ENCODE measurements around the gene PRSS12.
"Not testable (repeated sequence)": the region's sequence is repeated elsewhere in the genome, so short reads cannot be mapped to it uniquely, and the experiment has no call there.

Gene PRSS12

DNA sequence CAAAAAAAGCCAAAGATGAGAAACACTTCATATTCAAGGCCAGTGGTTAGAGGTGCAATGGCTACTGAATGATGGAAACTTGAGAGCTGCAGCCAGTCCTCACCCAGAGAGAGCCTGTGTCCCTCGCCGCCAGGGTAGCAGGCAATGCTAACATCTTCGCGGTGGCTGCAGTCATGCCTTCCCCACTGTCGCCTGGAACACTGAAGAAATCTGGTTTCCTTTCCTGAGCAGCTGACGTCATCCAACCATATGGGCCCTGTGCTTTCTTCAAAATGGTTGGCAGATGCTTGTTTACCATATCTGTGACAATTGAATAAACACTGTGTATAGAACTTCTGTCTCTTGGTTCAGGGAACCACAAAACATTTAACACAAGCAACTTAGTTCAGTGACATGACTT, 39.7 kb downstream of the PRSS12 start:
- DNase-seq (ENCODE audit: low read depth) = no peak
- H3K4me3 ChIP-seq (ENCODE audit: low read depth, low read length) = no peak overlapping the region
- TF ChIP-seq, protein P1, sequence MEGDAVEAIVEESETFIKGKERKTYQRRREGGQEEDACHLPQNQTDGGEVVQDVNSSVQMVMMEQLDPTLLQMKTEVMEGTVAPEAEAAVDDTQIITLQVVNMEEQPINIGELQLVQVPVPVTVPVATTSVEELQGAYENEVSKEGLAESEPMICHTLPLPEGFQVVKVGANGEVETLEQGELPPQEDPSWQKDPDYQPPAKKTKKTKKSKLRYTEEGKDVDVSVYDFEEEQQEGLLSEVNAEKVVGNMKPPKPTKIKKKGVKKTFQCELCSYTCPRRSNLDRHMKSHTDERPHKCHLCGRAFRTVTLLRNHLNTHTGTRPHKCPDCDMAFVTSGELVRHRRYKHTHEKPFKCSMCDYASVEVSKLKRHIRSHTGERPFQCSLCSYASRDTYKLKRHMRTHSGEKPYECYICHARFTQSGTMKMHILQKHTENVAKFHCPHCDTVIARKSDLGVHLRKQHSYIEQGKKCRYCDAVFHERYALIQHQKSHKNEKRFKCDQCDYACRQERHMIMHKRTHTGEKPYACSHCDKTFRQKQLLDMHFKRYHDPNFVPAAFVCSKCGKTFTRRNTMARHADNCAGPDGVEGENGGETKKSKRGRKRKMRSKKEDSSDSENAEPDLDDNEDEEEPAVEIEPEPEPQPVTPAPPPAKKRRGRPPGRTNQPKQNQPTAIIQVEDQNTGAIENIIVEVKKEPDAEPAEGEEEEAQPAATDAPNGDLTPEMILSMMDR (IDR thresholded peaks at IDR 0.05; ENCODE audit: control insufficient read depth, extremely low read depth, insufficient read depth) = no peak

DNA sequence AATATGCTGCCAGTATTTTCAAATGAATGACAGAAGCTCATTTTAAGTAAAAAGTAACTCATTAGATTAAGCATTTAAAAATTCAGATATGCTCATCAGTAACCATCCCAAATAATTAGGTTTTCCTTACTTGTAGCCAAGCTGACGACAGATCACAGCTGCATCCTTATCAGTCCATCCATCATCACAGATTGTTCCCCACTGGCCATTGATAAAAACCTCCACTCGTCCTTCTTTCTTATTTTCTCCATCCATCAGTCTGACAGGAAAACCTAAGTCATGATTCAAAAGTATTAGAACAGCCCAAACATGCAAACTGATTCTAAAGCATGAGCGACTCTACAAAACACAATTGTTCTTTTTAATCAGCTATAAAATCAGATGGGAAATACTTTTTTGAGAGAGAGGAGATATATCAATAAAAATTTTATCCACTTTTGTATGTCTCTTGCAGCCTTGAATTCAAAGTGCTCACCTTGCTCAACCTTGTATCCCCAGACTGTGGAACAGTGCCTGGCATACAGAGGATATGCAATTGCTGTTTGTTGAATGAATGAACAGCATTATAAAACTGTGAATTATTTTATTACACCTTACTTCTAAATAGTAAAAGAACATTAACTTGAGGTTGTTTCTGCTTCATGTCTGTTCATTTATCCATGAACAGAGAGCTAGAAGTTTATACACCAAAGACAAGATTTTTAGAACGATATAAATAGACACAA, 44.3 kb downstream of the PRSS12 start:
- TF ChIP-seq, protein P1 (IDR thresholded peaks at IDR 0.05; ENCODE audit: control insufficient read depth, extremely low read depth, insufficient read depth) = no peak
- H3K4me3 ChIP-seq (ENCODE audit: low read depth, low read length) = no peak overlapping the region
- DNase-seq (ENCODE audit: low read depth) = no peak

DNA sequence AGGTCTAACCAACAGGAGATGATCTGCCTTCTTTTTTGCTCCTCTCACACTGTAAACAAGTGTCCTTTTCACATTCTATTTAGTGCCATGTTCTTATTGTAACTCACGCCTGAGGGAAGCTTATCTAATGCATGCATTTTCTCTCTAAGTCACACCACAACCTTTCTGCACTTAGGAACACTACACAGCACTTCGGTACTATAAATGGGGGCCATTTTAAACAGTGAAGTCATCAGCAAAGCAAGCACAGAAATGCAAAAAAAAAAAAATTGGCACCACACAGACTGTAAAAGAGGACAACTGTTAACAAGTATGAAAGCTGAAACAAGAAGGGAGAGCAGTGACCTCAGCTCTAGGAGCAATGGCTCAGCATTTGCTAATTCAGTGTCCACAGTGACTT, 45.2 kb downstream of the PRSS12 start:
- no peak overlapping the region for H3K4me3 ChIP-seq (ENCODE audit: low read depth, low read length)
- DNase-seq (ENCODE audit: low read depth) = no peak
- TF ChIP-seq, protein P1 (IDR thresholded peaks at IDR 0.05; ENCODE audit: control insufficient read depth, extremely low read depth, insufficient read depth) = no peak

DNA sequence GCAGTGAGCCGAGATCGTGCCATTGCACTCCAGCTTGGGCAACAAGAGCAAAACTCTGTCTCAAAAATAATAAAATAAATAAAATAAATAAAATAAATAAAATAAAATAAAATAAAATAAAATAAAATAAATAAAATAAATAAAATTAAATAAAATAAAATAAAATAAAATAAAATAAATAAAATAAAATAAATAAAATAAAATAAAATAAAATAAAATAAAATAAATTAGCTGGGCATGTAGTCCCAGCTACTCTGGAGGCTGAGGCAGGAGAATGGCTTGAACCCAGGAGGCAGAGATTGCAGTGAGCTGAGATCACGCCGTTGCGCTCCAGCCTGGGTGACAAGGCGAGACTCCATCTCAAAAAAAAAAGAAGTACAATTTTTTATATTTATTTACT, 53.2 kb downstream of the PRSS12 start:
- not testable (repeated sequence) for H3K4me3 ChIP-seq (ENCODE audit: low read depth, low read length); DNase-seq (ENCODE audit: low read depth)

DNA sequence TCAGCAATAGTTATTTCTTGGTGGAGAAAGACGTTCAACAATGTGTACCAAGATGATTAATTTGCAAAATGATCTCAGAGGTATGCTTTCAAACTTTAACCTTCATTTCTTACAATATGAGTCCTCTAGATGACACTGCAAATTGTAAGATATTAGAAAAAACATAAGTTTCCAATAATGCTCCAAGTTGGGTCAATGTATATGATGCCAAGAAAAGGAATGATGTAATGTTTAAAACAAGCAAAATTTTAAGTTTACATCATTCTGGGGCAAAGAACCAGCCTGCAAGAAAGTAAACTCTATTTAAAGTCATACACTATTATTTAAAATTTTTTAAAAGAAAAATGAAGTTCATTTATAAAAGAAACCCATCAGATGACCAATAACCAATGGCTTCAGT, 56.1 kb downstream of the PRSS12 start:
- no peak for DNase-seq (ENCODE audit: low read depth)
- no peak overlapping the region for H3K4me3 ChIP-seq (ENCODE audit: low read depth, low read length)
- TF ChIP-seq, protein P1 (IDR thresholded peaks at IDR 0.05; ENCODE audit: control insufficient read depth, extremely low read depth, insufficient read depth) = no peak

DNA sequence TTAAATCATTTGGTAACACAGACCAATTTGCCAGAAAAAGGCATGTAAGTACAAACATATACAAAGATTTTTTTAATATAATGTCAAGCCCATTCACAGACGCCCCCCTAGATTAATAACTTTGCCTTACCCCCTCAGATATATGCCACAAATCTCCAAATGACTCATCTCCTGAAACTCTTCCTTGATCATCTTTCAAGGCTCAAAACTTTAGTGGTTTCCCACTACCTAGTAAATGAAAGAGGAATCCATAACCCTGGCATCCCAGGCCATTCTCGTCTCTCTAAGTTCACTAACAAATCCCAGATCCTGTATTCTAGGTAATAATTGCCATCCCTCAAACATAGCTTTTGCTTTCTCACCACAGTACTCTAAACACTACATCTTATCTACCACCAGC, 61.9 kb downstream of the PRSS12 start:
- TF ChIP-seq, protein P1 (IDR thresholded peaks at IDR 0.05; ENCODE audit: control insufficient read depth, extremely low read depth, insufficient read depth) = no peak
- no peak for DNase-seq (ENCODE audit: low read depth)
- no peak overlapping the region for H3K4me3 ChIP-seq (ENCODE audit: low read depth, low read length)

DNA sequence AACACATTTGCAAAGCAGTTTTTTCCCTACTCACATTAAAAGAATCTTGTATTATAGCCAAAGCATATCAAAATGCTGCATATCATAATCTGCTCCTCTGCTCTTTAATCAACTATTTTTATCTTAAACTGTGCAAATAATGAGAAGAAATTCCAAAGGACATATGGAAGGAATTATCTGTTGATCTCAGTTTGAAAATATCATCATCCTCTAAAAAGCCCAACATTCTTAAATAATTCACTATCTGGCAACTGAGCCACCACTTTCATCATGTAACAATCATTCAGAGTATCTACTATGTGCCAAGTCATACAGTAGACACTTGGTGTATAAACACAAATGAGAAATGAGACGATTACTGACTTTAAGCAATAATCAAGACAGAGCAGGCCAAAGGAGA, 63.0 kb downstream of the PRSS12 start:
- TF ChIP-seq, protein P1 (IDR thresholded peaks at IDR 0.05; ENCODE audit: control insufficient read depth, extremely low read depth, insufficient read depth) = no peak
- H3K4me3 ChIP-seq (ENCODE audit: low read depth, low read length) = no peak overlapping the region
- DNase-seq (ENCODE audit: low read depth) = no peak
